ENCODE measurements around the gene FA2H. TPM values are rescaled to one million over a fixed set of nuclear protein-coding genes. Genes with fewer than 3 reads are reported as not detected.

FA2H gene
- total and polyA plus RNA-seq, 2 donors (not counting 1 experiment from before 2014, with no cell fraction given) = not detected

GRCh38 chr16:74771656-74772315, 2.8 kb downstream of the FA2H start:
- no peak overlapping the region for H3K9ac ChIP-seq (ENCODE audit: insufficient read depth, low read length)
- no peaks in the 10 kb centered on the region for H3K79me2 ChIP-seq (ENCODE audit: control insufficient read depth, insufficient read depth, low read length)
- no peak overlapping the region for H3K4me3 ChIP-seq (replicated peaks in 1 of 4; ENCODE audit: control extremely low read depth in 1 of 4, insufficient read depth in 1 of 4, low read depth in 3 of 4, low read length in 4 of 4)
- TF ChIP-seq EZH2 (IDR thresholded peaks at IDR 0.05; ENCODE audit: low read length, missing control alignments) = no peak
- TF ChIP-seq CTCF (conservative IDR thresholded peaks at IDR 0.05 in 1 of 2, IDR thresholded peaks at IDR 0.05 in 1 of 2; ENCODE audit: low read depth in 1 of 2, low read length in 2 of 2) = no peak
- no peaks in the 10 kb centered on the region for H3K4me1 ChIP-seq (ENCODE audit: control insufficient read depth, extremely low read depth, insufficient read depth, low read length)
- no peak overlapping the region for H3K4me2 ChIP-seq (ENCODE audit: extremely low read depth, insufficient read depth, low read length)
- DNase-seq (ENCODE audit: low read depth in 2 of 2) = no peak
- no peak overlapping the region for H3K27ac ChIP-seq (ENCODE audit: insufficient read depth, low read length)
- peaks cover 44% of the 10 kb centered on the region for H3K27me3 ChIP-seq (ENCODE audit: control insufficient read depth, insufficient read depth, low read length)
- H3K9me3 ChIP-seq (ENCODE audit: control insufficient read depth, insufficient read depth, low read depth, low read length) = no peaks in the 10 kb centered on the region
- no peak overlapping the region for H2AFZ ChIP-seq (ENCODE audit: low read length)
- H4K20me1 ChIP-seq (ENCODE audit: control insufficient read depth, extremely low read depth, insufficient read depth, low read length) = no peaks in the 10 kb centered on the region
- no peaks in the 10 kb centered on the region for H3K36me3 ChIP-seq (ENCODE audit: control insufficient read depth, insufficient read depth, low read length)

- no peak overlapping the region for H3K4me2 ChIP-seq (ENCODE audit: extremely low read depth, insufficient read depth, low read length)
- no peaks in the 10 kb centered on the region for H3K4me1 ChIP-seq (ENCODE audit: control insufficient read depth, extremely low read depth, insufficient read depth, low read length)
- no peak overlapping the region for H3K27ac ChIP-seq (ENCODE audit: insufficient read depth, low read length)
- H3K79me2 ChIP-seq (ENCODE audit: control insufficient read depth, insufficient read depth, low read length) = no peaks in the 10 kb centered on the region
- no peaks in the 10 kb centered on the region for H4K20me1 ChIP-seq (ENCODE audit: control insufficient read depth, extremely low read depth, insufficient read depth, low read length)
- no peak overlapping the region for H3K4me3 ChIP-seq (replicated peaks in 1 of 4; ENCODE audit: control extremely low read depth in 1 of 4, insufficient read depth in 1 of 4, low read depth in 3 of 4, low read length in 4 of 4)
- no peaks in the 10 kb centered on the region for H3K9me3 ChIP-seq (ENCODE audit: control insufficient read depth, insufficient read depth, low read depth, low read length)
- no peaks in the 10 kb centered on the region for H3K36me3 ChIP-seq (ENCODE audit: control insufficient read depth, insufficient read depth, low read length)
- TF ChIP-seq EZH2 (IDR thresholded peaks at IDR 0.05; ENCODE audit: low read length, missing control alignments) (no peak), CTCF (conservative IDR thresholded peaks at IDR 0.05 in 1 of 2, IDR thresholded peaks at IDR 0.05 in 1 of 2; ENCODE audit: low read depth in 1 of 2, low read length in 2 of 2) (no peak)
- H3K9ac ChIP-seq (ENCODE audit: insufficient read depth, low read length) = no peak overlapping the region
- H3K27me3 ChIP-seq (ENCODE audit: control insufficient read depth, insufficient read depth, low read length) = peaks cover 44% of the 10 kb centered on the region
- DNase-seq (ENCODE audit: low read depth in 2 of 2) = no peak
- no peak overlapping the region for H2AFZ ChIP-seq (ENCODE audit: low read length)
Observed at GRCh38 chr16:74770831-74771526, 3.6 kb downstream of the FA2H start.

DNA sequence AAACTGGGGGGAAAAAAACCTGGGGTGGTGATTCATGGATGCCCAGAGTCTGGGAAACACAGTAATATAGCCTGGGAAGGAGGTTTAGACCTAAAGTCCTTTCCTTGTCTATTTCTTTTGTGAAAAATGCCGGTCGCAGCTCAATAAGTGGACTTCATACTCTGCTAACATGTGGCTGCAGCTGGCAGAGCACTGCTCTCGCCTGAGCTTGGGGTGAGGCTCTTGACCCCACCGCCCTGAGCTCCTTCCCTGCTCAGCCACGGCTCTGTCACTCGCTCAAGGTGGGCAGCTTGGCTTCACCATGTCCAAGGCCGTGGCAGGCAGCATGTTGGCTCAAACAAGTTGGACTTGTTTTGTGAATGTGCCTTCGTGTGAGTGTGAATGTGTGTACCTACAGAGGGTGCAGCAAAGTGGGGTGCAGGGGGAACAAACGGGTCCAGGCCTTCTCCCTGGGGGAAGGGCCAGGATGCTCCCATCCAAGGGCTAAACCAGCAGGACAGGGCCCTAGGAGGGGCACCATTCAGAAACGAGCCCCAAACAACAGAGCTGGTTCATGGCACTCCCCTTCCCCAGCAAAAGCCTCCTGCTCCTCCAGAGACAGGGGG, 4.9 kb downstream of the FA2H start:
- no peak overlapping the region for H3K4me3 ChIP-seq (replicated peaks in 1 of 4; ENCODE audit: control extremely low read depth in 1 of 4, insufficient read depth in 1 of 4, low read depth in 3 of 4, low read length in 4 of 4)
- no peak overlapping the region for H3K9ac ChIP-seq (ENCODE audit: insufficient read depth, low read length)
- H3K9me3 ChIP-seq (ENCODE audit: control insufficient read depth, insufficient read depth, low read depth, low read length) = no peaks in the 10 kb centered on the region
- H4K20me1 ChIP-seq (ENCODE audit: control insufficient read depth, extremely low read depth, insufficient read depth, low read length) = no peaks in the 10 kb centered on the region
- no peak overlapping the region for H3K4me2 ChIP-seq (ENCODE audit: extremely low read depth, insufficient read depth, low read length)
- H2AFZ ChIP-seq (ENCODE audit: low read length) = no peak overlapping the region
- H3K27ac ChIP-seq (ENCODE audit: insufficient read depth, low read length) = no peak overlapping the region
- H3K36me3 ChIP-seq (ENCODE audit: control insufficient read depth, insufficient read depth, low read length) = no peaks in the 10 kb centered on the region
- H3K27me3 ChIP-seq (ENCODE audit: control insufficient read depth, insufficient read depth, low read length) = peaks cover 34% of the 10 kb centered on the region
- no peaks in the 10 kb centered on the region for H3K79me2 ChIP-seq (ENCODE audit: control insufficient read depth, insufficient read depth, low read length)
- no peak for DNase-seq (ENCODE audit: low read depth in 2 of 2)
- TF ChIP-seq CTCF (conservative IDR thresholded peaks at IDR 0.05 in 1 of 2, IDR thresholded peaks at IDR 0.05 in 1 of 2; ENCODE audit: low read depth in 1 of 2, low read length in 2 of 2) (no peak), EZH2 (IDR thresholded peaks at IDR 0.05; ENCODE audit: low read length, missing control alignments) (no peak)
- H3K4me1 ChIP-seq (ENCODE audit: control insufficient read depth, extremely low read depth, insufficient read depth, low read length) = no peaks in the 10 kb centered on the region
